Fibroblast of lung (primary cell): ENCODE measurements around the gene ZNF503. TPM values are rescaled to one million over a fixed set of nuclear protein-coding genes. Genes with fewer than 3 reads are reported as not detected.
A peak's percentile ranks its signal among the peaks of the same experiment; 100 is the strongest.

ENCODE experiments used
- DNase-seq, 2 donors: peaks; one replicate each; pipeline versions ENCODE4 v3.0.0 to v3.0.0-alpha.2; 2010; ENCODE audit warnings: low read depth in 2 of 2
- H2AFZ ChIP-seq: 2 replicates; pipeline ENCODE4 v1.5.1; 2012; ENCODE audit warnings: low read length, control low read depth, inconsistent platforms
- H3K27ac ChIP-seq: 2 replicates; pipeline ENCODE4 v1.5.1; 2011; ENCODE audit warnings: low read length, control low read depth; ENCODE audit not compliant: insufficient read depth
- H3K27me3 ChIP-seq: 2 replicates; pipeline ENCODE4 v1.5.1; 2011; ENCODE audit warnings: mild to moderate bottlenecking, low read length; ENCODE audit not compliant: control insufficient read depth, insufficient read depth
- H3K36me3 ChIP-seq: 2 replicates; pipeline ENCODE4 v1.5.1; 2011; ENCODE audit warnings: low read length; ENCODE audit not compliant: control insufficient read depth, insufficient read depth
- H3K4me1 ChIP-seq: 2 replicates; pipeline ENCODE4 v1.5.1; 2011; ENCODE audit warnings: low read length; ENCODE audit not compliant: control insufficient read depth, insufficient read depth; ENCODE audit errors: extremely low read depth
- H3K4me2 ChIP-seq: 2 replicates; pipeline ENCODE4 v1.5.1; 2011; ENCODE audit warnings: low read length, control low read depth; ENCODE audit not compliant: insufficient read depth; ENCODE audit errors: extremely low read depth
- H3K4me3 ChIP-seq, 4 experiments: fragments of 200-600 bp in 1 of 4; sonication (generic) in 1 of 4; replicated peaks in 1 of 4; 2 replicates each; pipeline ENCODE4 v1.5.1; 2011 to 2016; ENCODE audit warnings: low read length in 4 of 4, low read depth in 3 of 4, mild to moderate bottlenecking in 3 of 4, control low read depth in 2 of 4, inconsistent platforms in 1 of 4, mixed read lengths in 1 of 4; ENCODE audit not compliant: insufficient read depth in 1 of 4; ENCODE audit errors: control extremely low read depth in 1 of 4
- H3K79me2 ChIP-seq: 2 replicates; pipeline ENCODE4 v1.5.1; 2012; ENCODE audit warnings: mild to moderate bottlenecking, low read length, inconsistent platforms; ENCODE audit not compliant: control insufficient read depth, insufficient read depth
- H3K9ac ChIP-seq: 2 replicates; pipeline ENCODE4 v1.5.1; 2011; ENCODE audit warnings: mild to moderate bottlenecking, low read length, control low read depth; ENCODE audit not compliant: insufficient read depth
- H3K9me3 ChIP-seq: 2 replicates; pipeline ENCODE4 v1.5.1; 2012; ENCODE audit warnings: low read depth, low read length; ENCODE audit not compliant: control insufficient read depth, insufficient read depth
- H4K20me1 ChIP-seq: 2 replicates; pipeline ENCODE4 v1.5.1; 2011; ENCODE audit warnings: low read length; ENCODE audit not compliant: control insufficient read depth, insufficient read depth; ENCODE audit errors: extremely low read depth
- EZH2 ChIP-seq: IDR thresholded peaks from 2 replicates; pipeline ENCODE4 v1.5.1; 2012; ENCODE audit warnings: low read length, control low read depth, mild to moderate bottlenecking; ENCODE audit errors: missing control alignments
- polyA plus RNA-seq, 2 donors: library from polyadenylated mRNA; depleted of rRNA in 1 of 2; stranded (reverse) in 1 of 2; unstranded in 1 of 2; fragments of >200 nt; gene quantifications; 2 replicates each; pipeline ENCODE4 v1.2.1, GENCODE V29; 2011 to 2012; ENCODE audit warnings: missing spikeins in 1 of 2
- total RNA-seq: library from RNA; depleted of rRNA; stranded (reverse); fragments of >200 nt; gene quantifications from 2 replicates; pipeline ENCODE4 v1.2.1, GENCODE V29; 2014
- TF ChIP-seq, protein P1 (sequence below), 2 donors: IDR thresholded peaks in 1 of 2; conservative IDR thresholded peaks in 1 of 2; 1 replicate in 1 of 2; 2 replicates in 1 of 2; pipeline ENCODE4 v1.5.1; 2011 to 2012; ENCODE audit warnings: low read length in 2 of 2, control low read depth in 1 of 2, inconsistent platforms in 1 of 2, low read depth in 1 of 2, mild to moderate bottlenecking in 1 of 2

ZNF503 gene
- total and polyA plus RNA-seq, 2 donors (not counting 1 experiment from before 2014, with no cell fraction given): 4.9 to 7.1 TPM

DNA sequence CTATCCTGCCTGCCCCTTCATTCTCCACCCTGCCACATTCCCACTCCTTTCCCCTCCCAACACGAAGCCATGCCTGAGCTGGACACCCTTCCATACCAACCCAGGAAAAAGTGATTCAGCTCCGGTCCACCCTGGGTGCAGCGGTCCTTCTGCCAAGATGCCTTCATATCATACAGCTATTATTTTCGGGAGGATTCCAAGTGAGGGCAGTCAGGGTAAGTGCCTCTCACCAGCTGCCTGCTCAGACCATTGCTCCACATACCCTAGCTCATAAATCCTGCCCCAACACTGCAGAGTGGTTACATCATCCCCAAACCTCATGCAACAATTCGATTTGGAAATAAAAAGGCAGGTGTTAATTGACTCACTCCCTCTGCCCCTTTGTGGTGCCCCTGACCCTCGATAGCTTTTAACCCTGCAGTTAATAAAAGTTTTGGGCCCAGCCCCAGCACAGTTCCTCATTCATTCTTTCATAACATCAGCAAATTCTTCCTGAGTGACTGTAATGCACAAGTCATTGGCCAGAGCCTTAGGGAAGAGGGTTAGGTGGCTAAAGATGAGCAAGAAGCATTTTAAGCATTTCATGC, 42.6 kb downstream of the ZNF503 start:
- H2AFZ ChIP-seq: no peak overlapping the region
- TF ChIP-seq, protein P1, sequence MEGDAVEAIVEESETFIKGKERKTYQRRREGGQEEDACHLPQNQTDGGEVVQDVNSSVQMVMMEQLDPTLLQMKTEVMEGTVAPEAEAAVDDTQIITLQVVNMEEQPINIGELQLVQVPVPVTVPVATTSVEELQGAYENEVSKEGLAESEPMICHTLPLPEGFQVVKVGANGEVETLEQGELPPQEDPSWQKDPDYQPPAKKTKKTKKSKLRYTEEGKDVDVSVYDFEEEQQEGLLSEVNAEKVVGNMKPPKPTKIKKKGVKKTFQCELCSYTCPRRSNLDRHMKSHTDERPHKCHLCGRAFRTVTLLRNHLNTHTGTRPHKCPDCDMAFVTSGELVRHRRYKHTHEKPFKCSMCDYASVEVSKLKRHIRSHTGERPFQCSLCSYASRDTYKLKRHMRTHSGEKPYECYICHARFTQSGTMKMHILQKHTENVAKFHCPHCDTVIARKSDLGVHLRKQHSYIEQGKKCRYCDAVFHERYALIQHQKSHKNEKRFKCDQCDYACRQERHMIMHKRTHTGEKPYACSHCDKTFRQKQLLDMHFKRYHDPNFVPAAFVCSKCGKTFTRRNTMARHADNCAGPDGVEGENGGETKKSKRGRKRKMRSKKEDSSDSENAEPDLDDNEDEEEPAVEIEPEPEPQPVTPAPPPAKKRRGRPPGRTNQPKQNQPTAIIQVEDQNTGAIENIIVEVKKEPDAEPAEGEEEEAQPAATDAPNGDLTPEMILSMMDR (conservative IDR thresholded peaks at IDR 0.05 in 1 of 2, IDR thresholded peaks at IDR 0.05 in 1 of 2; ENCODE audit: low read depth in 1 of 2, low read length in 2 of 2): no peak
- H3K36me3 ChIP-seq: no peaks in the 10 kb centered on the region
- no peak overlapping the region for H3K9ac ChIP-seq
- no peaks in the 10 kb centered on the region for H3K79me2 ChIP-seq
- no peaks in the 10 kb centered on the region for H3K27me3 ChIP-seq
- no peak overlapping the region for H3K4me3 ChIP-seq
- no peak overlapping the region for H3K4me2 ChIP-seq
- H3K4me1 ChIP-seq: peaks cover 5% of the 10 kb centered on the region
- no peak overlapping the region for H3K27ac ChIP-seq
- peak; percentile 82 to 85 for DNase-seq
- no peaks in the 10 kb centered on the region for H4K20me1 ChIP-seq
- H3K9me3 ChIP-seq: no peaks in the 10 kb centered on the region

DNA sequence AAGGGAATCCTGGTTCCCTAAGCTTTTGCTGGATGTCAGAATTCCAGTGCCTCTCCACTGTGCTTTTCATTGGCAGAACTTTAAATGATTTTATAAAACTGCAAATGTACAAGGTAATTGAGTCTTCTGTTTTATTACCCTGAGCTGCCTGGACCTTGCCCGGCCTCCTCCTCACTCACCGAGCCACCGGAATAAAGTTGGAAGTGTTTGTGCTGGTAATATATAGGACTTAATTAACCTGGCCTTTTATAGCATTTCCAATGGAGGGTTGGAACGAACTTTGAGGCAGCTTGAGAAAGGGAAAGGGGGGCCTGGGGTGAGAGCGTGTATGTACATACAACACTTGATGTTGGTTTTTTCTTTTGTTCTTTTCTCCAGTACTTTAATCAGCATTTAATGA, 43.4 kb downstream of the ZNF503 start:
- TF ChIP-seq, protein P1 (conservative IDR thresholded peaks at IDR 0.05 in 1 of 2, IDR thresholded peaks at IDR 0.05 in 1 of 2; ENCODE audit: low read depth in 1 of 2, low read length in 2 of 2): no peak
- TF ChIP-seq EZH2: no peak
- Histone ChIP-seq H3K79me2 (no peaks in the 10 kb centered on the region), H3K9me3 (no peaks in the 10 kb centered on the region), H3K27me3 (no peaks in the 10 kb centered on the region), H3K4me3 (no peak overlapping the region), H3K27ac (no peak overlapping the region), H4K20me1 (no peaks in the 10 kb centered on the region), H3K4me1 (peaks cover 5% of the 10 kb centered on the region), H3K4me2 (no peak overlapping the region), H2AFZ (no peak overlapping the region), H3K36me3 (no peaks in the 10 kb centered on the region), H3K9ac (no peak overlapping the region)
- no peak for DNase-seq

DNA sequence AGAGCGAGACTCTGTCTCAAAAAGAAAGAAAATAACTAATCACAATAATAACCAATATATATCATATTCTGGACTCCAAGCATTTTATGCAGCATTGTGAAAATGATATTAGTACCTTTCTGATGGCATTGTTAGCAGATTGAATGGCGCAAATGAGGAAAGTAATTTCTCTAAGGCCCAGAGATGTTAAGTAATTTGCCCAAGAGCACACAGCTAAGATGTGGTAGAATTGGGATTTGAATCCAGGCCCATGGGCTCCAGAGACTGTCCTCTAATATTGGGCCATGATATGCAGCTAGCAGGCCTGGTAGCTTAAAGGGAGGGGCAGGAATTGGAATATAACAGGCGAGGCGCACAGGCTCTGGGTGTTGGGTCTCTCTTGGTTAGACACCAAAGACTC, 44.1 kb downstream of the ZNF503 start:
- Histone ChIP-seq H3K9ac (no peak overlapping the region), H2AFZ (no peak overlapping the region), H3K27me3 (no peaks in the 10 kb centered on the region), H3K36me3 (no peaks in the 10 kb centered on the region), H4K20me1 (no peaks in the 10 kb centered on the region), H3K4me2 (no peak overlapping the region), H3K4me1 (peaks cover 5% of the 10 kb centered on the region), H3K4me3 (no peak overlapping the region), H3K79me2 (no peaks in the 10 kb centered on the region), H3K27ac (no peak overlapping the region), H3K9me3 (no peaks in the 10 kb centered on the region)
- DNase-seq: no peak
- TF ChIP-seq EZH2: no peak
- TF ChIP-seq, protein P1 (conservative IDR thresholded peaks at IDR 0.05 in 1 of 2, IDR thresholded peaks at IDR 0.05 in 1 of 2; ENCODE audit: low read depth in 1 of 2, low read length in 2 of 2): no peak
